ENCODE measurements around the gene AGO3. TPM values are rescaled to one million over a fixed set of nuclear protein-coding genes. Genes with fewer than 3 reads are reported as not detected.

AGO3 gene
- total RNA-seq, 4 donors from 2014 or later: 21.2 to 48.5 (median 31.6) TPM

- Histone ChIP-seq H3K9me3 (no peaks in the 10 kb centered on the region), H3K27me3 (no peaks in the 10 kb centered on the region), H3K4me1 (peaks cover 31 to 55% of the 10 kb centered on the region in 2 donors), H3K36me3 (peaks cover 11 to 21% of the 10 kb centered on the region in 2 donors), H3K4me3 (replicated peaks in 1 of 3) (no peak overlapping the region), H3K27ac (peak overlapping the region; percentile 77 to 82 (median 78))
- TF ChIP-seq POLR2A (IDR thresholded peaks at IDR 0.05) (no peak), CTCF (IDR thresholded peaks at IDR 0.05) (no peak)
- intact Hi-C loops (cut with DNase I): loop anchor here (5.0 to 10.0 kb wide), 4 partner anchors 43 to 330 kb away; no protein-coding TSS in a partner anchor
- peak; percentile 62 to 70 for DNase-seq
- 65 to 69% methylated on average over 5 to 8 of the region's 8 CpGs for WGBS, 2 donors
These were observed 163.7 kb downstream of the AGO3 start for GRCh38 chr1:36094621-36095061.

GRCh38 chr1:36095760-36096405 lies 165.0 kb downstream of the AGO3 start:
- Histone ChIP-seq H3K27ac (peak overlapping the region; percentile 77 to 82 (median 78)), H3K9me3 (no peaks in the 10 kb centered on the region), H3K27me3 (no peaks in the 10 kb centered on the region), H3K36me3 (peaks cover 11 to 21% of the 10 kb centered on the region in 2 donors), H3K4me3 (replicated peaks in 1 of 3) (no peak overlapping the region), H3K4me1 (peaks cover 27 to 52% of the 10 kb centered on the region in 2 donors)
- 53 to 71% methylated on average over 11 to 15 of the region's 15 CpGs for WGBS, 2 donors
- intact Hi-C loops (cut with DNase I): loop anchor here (5.0 to 10.0 kb wide), 4 partner anchors 41 to 329 kb away; no protein-coding TSS in a partner anchor
- peak in 1 of 2 donors; percentile 28 for DNase-seq
- no peak for TF ChIP-seq CTCF (IDR thresholded peaks at IDR 0.05)
- TF ChIP-seq POLR2A (IDR thresholded peaks at IDR 0.05): no peak

- H3K27ac ChIP-seq: peak overlapping the region; percentile 77 to 82 (median 78)
- H3K36me3 ChIP-seq: peaks cover 11 to 21% of the 10 kb centered on the region in 2 donors
- H3K4me1 ChIP-seq: peaks cover 27 to 46% of the 10 kb centered on the region in 2 donors
- no peaks in the 10 kb centered on the region for H3K9me3 ChIP-seq
- intact Hi-C loops (cut with DNase I): loop anchor here (5.0 to 10.0 kb wide), 4 partner anchors 41 to 328 kb away; no protein-coding TSS in a partner anchor
- H3K4me3 ChIP-seq (replicated peaks in 1 of 3): no peak overlapping the region
- no peak for DNase-seq
- no peaks in the 10 kb centered on the region for H3K27me3 ChIP-seq
- 82 to 88% methylated on average over 10 of the region's 16 CpGs for WGBS, 2 donors
- TF ChIP-seq CTCF (IDR thresholded peaks at IDR 0.05): no peak
- TF ChIP-seq POLR2A (IDR thresholded peaks at IDR 0.05): no peak
These were observed 165.9 kb downstream of the AGO3 start for GRCh38 chr1:36096500-36097432.

- Histone ChIP-seq H3K27me3 (no peaks in the 10 kb centered on the region), H3K4me3 (replicated peaks in 1 of 3) (no peak overlapping the region), H3K9me3 (no peaks in the 10 kb centered on the region), H3K27ac (no peak overlapping the region), H3K36me3 (peaks cover 6 to 11% of the 10 kb centered on the region in 2 donors), H3K4me1 (peaks cover 27 to 45% of the 10 kb centered on the region in 2 donors)
- no peak for DNase-seq
- intact Hi-C loops (cut with DNase I): loop anchor here (5.0 to 10.0 kb wide), 4 partner anchors 39 to 327 kb away; no protein-coding TSS in a partner anchor
- TF ChIP-seq POLR2A (IDR thresholded peaks at IDR 0.05) (no peak), CTCF (IDR thresholded peaks at IDR 0.05) (no peak)
- WGBS, 2 donors: 89 to 93% methylated on average over 15 to 19 of the region's 33 CpGs
These were observed 167.0 kb downstream of the AGO3 start for GRCh38 chr1:36097693-36098585.
